LoVo (cell line): ENCODE results near the gene H6PD.

Source experiments
- DNase-seq: peaks from one replicate; pipeline ENCODE4 v3.0.0-alpha.2; 2016; ENCODE audit warnings: low spot score

The H6PD gene

GRCh38 chr1:9257851-9258250, 23.3 kb downstream of the H6PD start:
- DNase-seq, result no peak

GRCh38 chr1:9258629-9259028, 24.1 kb downstream of the H6PD start:
- no peak for DNase-seq

GRCh38 chr1:9260059-9260766, 25.6 kb downstream of the H6PD start:
- DNase-seq, result no peak

- no peak for DNase-seq
Observed at GRCh38 chr1:9261496-9261895, 26.9 kb downstream of the H6PD start.

GRCh38 chr1:9262096-9262986, 27.8 kb downstream of the H6PD start:
- DNase-seq, result no peak

GRCh38 chr1:9263276-9263855, 28.8 kb downstream of the H6PD start:
- no peak for DNase-seq

GRCh38 chr1:9263984-9264872, 29.7 kb downstream of the H6PD start:
- DNase-seq, result no peak

- no peak for DNase-seq
Observed at GRCh38 chr1:9265037-9265436, 30.5 kb downstream of the H6PD start.

GRCh38 chr1:9265968-9266367, 31.4 kb downstream of the H6PD start:
- no peak for DNase-seq

- no peak for DNase-seq
Observed at GRCh38 chr1:9267352-9267686, 32.7 kb downstream of the H6PD start.

- DNase-seq, result no peak
Observed at GRCh38 chr1:9267827-9268581, 33.4 kb downstream of the H6PD start.

- DNase-seq, result no peak
Observed at GRCh38 chr1:9269078-9269501, 34.5 kb downstream of the H6PD start.

- no peak for DNase-seq
Observed at GRCh38 chr1:9269721-9270120, 35.1 kb downstream of the H6PD start.

GRCh38 chr1:9270290-9270883, 35.8 kb downstream of the H6PD start:
- DNase-seq, result no peak

GRCh38 chr1:9271283-9271682, 36.7 kb downstream of the H6PD start:
- DNase-seq, result no peak

GRCh38 chr1:9271861-9272595, 37.5 kb downstream of the H6PD start:
- no peak for DNase-seq

- no peak for DNase-seq
Observed at GRCh38 chr1:9273177-9273576, 38.6 kb downstream of the H6PD start.

GRCh38 chr1:9275161-9275560, 40.6 kb downstream of the H6PD start:
- no peak for DNase-seq

- peak; percentile 75 for DNase-seq
Observed at GRCh38 chr1:9275567-9276034, 41.0 kb downstream of the H6PD start.

GRCh38 chr1:9278116-9278515, 43.5 kb downstream of the H6PD start:
- DNase-seq, result no peak
